Stimulated activated CD4-positive, alpha-beta T cell treated with anti-CD3 and anti-CD28 coated beads, Interleukin-15, amount 100 ng/mL, for 24 hours (primary cell): Measurements from ENCODE around the gene RHBDF2.
"Not testable (repeated sequence)": the region's sequence is repeated elsewhere in the genome, so short reads cannot be mapped to it uniquely, and the experiment has no call there.

ENCODE experiments used
- DNase-seq: peaks from one replicate; pipeline ENCODE4 v3.0.0-alpha.2; 2020

RHBDF2 gene

DNA sequence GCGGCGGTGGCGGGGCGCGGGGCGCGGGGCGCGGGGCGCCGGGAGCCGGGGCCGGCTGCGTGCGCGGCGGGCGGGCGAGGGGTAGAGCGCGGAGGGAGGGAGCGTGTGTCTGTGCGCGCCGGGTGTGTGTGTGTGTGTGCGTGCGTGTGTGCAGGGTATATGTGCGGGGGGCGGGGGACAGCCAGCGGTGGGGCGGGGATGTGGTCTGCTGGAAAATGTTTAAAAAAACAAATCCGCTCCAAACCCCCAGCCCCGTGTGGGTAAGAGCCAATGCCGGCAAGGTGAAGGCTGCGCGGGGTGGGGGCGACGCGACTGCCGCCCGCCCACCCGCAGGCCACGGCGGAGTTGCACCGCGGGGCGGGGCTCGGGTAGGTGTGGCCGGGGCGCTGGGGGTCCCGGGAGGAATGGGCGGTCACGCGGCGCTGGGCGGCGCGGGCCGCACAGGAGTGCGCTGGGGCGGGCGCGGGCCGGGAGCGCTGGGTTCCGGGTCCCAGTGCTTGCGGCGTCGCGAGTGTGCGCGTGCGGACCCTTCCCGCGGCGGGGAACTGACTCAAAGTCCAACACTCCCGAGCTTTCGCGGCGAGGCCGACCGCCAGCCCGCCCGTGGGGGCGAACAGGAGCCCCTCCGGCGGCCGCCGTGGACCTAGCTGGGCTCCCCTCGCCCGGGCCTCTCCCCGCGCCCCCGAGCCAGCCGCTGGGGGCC, 36.5 kb upstream of the RHBDF2 start, which contains the start of gene CYGB:
Gene CYGB, minus strand, starts transcription at position 132 of the 703 bp plus-strand sequence. CDS start 167 bp downstream, outside the sequence.
- no peak for DNase-seq

- DNase-seq, result no peak
These were observed 36.0 kb upstream of the RHBDF2 start for GRCh38 chr17:76537288-76537577.

GRCh38 chr17:76536511-76537287, 35.5 kb upstream of the RHBDF2 start:
- no peak for DNase-seq

DNA sequence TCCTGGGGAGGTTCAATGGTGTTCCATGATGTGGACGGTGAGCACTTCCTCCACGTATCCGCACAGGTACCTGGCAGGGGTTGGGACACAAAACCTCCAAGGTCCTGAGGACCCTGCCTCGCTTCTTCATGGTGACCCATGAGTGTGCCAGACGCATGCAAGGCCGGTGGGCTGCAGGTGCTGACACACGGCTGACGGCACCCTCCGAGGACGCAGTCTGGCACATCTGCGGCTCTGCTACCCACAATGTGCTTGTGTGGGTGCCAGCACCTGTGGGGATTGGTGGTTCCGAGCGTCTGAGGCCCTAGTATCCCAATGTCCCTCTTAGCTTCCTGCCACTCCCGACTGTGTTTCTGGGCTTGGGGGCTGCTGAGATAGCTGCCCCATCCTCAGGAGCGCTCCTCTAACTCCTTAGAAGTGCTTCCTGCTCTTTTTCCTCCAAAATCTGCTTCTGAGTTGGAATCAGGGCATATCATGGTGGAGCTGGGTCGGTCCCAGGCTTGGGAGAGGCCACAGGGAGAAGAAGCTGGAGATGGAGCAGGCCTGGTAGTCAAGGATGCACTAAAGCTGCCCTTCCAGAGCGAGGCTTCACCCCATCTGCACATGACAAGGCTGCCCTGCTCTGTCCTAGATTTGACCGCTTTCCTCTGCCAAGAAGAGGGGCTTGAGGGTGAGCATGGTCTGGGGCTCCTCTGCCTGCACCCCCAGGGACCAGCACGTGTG, 34.7 kb upstream of the RHBDF2 start:
- DNase-seq, result no peak

DNA sequence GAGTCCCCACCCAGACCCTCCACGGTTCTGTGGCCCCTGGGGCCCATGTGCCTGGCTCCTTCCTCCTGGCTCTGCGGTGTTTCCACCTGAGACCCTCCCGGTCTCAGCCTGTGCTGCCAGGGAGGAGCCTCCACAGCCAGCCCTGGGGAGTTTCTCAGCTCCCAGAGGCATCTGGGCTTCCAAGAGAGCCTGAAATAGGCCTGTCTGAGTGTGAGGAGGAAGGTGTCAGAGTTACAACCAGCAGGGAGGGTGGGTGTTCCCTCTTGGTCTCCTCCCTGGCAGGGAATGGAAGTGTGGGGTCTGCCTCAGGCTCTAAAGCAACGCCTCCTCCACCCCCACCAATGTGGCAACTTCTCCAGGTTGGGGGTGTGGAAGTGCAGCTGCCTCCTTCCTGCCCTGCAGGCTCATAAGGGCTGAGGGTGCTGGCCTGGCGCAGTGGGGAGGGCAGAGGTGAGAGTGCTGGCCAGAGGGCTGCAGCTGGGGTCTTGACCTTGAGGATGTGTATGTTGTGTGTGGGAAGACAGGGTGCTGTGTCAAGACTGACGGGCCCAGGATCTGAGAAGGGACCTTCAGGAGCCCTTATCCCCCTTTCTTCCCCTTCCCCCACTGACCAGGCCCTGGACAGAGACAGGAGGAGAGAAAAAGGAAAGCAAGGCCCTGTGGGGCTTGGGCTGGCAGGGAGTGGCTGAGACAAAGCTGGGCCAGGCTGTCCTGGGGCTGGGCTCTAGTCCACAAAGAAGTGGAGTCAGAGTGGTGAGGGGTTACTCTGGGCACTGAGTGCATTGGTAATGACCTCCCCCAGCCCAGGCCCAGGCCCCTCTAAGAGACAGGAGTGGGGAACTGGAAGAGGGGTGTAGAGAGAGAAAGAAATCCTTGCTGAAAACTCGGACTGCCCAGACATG, 33.9 kb upstream of the RHBDF2 start:
- no peak for DNase-seq

DNA sequence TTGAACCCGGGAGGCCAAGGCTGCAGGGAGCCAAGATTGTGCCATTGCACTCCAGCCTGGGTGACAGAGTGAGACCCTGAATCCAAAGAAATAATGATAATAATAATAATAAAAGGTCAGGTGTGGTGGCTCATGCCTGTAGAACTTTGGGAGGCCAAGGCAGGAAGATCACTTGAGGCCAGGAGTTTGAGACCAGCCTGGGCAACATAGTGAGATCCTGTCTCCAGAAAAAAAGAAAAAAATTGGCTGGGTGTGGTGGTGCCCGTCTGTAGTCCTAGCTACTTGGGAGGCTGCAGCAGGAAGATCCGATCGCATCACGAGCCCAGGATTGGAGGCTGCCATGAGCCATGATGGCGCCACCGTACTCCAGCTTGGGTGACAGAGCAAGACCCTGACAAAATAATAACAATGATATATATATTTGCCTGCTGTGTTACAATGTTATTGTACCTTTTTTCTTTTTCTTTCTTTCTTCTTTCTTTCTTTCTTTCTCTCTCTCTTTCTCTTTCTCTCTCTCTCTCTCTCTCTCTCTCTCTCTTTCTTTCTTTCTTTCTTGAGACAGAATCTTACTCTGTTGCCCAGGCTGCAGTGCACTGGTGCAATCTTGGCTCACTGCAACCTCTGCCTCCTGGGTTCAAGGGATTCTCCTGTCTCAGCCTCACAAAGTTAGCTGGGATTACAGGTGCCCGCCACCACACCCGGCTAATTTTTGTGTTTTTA, 32.6 kb upstream of the RHBDF2 start:
- DNase-seq, result not testable (repeated sequence)

DNA sequence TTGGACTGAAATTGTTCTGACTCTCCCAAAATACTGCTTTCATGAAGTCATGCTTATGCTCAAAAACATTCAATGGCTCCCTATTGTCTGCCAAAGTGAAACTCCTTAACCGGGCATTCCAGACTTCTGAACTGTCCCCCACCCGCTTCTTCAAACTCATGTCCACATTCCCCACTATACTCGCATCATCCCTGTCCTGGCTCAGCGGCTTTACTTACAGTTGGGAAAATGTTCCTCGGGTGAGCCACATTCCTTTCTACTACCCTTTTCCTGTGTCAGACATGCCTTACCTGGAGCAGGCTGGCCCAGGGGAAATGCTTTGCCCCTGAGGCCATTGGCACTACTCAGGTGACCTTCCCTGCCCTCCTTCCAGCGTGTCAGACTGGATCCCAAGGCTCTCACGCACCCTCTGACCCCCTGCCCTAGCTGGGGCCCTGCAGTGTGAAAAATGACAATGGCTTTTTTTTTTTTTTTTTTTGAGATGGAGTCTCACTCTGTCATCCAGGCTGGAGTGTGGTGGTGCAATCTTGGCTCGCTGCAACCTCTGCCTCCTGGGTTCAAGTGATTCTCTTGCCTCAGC, 30.9 kb upstream of the RHBDF2 start:
- no peak for DNase-seq

DNA sequence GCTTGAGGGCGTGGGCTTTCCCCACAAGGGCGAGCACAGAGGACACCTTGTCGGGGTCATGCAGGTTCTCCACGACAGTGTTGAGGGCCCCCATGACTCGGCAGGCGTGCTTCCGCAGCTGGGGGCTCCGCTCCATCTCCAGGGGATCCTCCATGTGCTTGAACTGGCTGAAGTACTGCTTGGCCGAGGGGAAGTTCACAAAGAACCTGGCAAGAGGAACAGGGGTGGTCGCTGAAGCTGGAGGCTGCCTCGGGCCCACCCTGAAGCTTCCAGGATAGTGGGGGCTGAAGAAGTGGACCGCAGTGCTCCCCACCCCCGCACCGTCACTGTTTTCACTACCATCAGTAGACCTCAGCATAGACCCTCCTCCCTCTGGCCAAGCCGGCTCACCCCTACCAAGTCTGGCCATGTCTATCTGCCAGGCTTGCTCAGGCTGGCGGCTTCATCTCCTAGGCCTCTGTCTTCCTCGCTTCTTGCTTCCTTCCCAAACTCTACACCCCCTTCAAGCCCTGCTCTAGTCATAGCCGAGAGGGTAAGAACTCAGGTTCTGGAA, 30.3 kb upstream of the RHBDF2 start:
- DNase-seq, result no peak

DNA sequence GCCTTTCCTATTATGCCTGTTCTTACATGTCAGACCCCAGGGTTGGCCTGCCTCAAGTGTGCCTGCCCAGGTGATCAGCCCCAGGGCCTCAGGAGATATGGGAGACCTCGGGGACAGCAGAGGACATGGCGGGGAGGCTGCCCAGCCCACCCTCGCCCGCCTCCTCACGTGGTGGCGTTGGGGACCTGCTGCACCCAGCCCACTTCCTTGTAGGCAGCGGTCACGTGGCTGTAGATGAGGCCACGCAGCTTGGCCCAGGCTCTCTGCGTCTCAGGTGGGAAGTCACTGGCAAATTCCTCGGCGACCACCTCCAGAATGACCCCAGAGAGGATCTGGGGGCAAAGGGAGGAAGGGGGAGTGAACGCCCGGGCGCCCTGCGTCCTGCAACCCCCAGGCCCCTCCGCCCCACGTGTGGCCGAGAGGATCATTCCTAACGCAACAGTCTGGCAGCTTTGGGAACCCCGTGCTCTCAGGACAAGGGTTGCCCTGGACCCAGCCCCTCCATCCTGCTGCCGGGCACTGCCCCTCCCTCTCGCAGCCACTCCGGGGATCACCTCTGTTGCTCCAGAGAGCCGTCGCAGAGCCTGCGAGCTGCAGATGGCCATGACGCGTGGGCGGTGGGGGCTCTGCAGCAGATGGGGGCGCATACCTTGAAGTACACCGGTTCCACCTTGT, 29.7 kb upstream of the RHBDF2 start:
- DNase-seq, result no peak

DNA sequence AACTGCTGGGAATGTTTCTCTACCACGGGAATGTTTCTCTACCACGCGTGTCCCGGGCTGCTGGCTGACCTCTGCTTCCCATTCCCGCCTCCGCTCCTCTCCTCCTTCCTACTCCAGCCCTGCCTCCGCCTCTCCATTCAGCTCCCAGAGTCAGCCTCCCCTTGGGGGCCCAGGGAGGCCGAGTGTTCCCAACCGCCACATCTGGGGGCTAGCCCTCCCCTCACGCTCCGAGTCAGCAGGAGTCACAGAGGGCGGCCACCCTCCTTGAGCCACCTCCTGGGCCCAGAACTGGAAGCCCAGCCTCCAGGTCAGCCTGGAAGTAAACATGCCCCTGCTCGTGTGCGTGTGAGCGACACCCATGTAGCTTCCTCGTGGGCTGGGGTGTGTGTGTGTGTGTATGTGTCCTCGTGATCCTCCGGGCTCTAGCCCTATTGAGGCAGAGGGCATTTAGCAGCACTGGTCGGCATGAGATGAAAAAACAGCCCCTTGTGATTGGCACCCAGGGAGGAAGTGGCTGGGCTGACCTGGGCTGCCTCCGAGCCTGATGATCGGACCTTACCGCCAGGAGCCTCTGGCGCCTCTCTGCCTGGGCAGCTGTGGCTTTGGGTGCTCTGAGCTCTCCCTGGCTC, 29.0 kb upstream of the RHBDF2 start:
- no peak for DNase-seq

GRCh38 chr17:76529224-76530094, 28.2 kb upstream of the RHBDF2 start:
- no peak for DNase-seq

DNA sequence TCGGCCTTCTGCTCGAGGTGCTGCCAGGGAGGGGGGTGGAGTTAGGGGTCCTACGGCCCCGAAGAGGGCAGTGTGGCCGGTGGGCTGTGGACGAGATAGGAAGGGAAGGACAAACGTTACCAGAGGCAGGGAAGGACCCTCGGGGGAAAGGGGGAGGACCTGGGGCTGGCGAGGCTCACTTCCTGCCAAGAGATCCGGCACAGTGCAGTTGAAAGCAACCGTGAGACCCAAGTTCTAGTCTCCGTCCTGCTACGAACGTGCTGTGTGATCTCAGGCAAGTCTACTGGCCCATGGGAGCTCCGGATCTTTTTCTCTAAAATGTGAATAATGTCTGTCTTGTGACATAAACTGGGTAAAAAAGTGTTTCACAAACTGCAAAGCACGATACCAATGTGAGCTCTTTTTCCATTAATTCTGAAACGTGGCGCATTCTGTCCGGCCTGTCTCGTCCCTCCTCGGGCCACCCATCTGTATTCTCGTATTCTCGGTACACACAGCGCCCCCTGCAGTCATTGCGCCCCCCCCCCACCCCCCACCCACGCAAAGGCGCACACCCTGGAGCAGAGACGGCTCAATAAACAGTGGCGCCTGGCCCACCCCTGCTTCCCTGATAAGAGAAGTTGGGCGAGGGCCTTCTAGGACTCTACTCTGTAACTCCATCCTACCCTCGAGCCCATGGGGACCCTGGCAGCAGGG, 27.5 kb upstream of the RHBDF2 start:
- no peak for DNase-seq

- DNase-seq, result no peak
These were observed 26.9 kb upstream of the RHBDF2 start for GRCh38 chr17:76528156-76528527.

GRCh38 chr17:76527430-76528111, 26.3 kb upstream of the RHBDF2 start:
- DNase-seq, result peak; percentile 34

DNA sequence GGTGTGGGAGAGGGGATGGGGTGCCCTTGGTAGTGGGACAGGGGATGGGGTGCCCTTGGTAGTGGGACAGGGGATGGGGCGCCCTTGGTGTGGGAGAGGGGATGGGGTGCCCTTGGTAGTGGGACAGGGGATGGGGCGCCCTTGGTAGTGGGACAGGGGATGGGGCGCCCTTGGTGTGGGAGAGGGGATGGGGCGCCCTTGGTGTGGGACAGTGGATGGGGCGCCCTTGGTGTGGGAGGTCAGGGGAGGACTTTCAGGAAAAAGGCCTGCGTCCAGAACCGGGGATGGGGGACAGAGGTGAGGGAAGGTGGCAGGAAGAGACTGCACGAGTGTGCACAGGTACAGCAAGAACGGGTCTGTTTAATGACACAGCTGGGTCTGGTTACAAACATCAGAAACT, 25.8 kb upstream of the RHBDF2 start:
- not testable (repeated sequence) for DNase-seq

DNA sequence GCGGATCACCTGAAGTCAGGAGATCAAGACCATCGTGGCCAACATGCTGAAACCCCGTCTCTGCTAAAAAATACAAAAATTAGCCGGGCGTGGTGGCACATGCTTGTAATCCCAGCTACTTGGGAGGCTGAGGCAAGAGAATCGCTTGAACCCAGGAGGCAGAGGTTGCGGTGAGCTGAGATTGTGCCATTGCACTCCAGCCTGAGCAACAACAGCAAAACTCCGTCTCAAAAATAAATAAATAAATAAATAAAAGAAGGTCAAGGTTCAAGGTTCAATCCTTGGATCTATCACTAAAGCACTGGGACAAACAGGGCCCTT, 24.2 kb upstream of the RHBDF2 start:
- not testable (repeated sequence) for DNase-seq

GRCh38 chr17:76524598-76525512, 23.6 kb upstream of the RHBDF2 start:
- DNase-seq, result no peak
